NCI-H460 (cell line): ENCODE data around the gene TARBP2. TPM values are rescaled to one million over a fixed set of nuclear protein-coding genes. Genes with fewer than 3 reads are reported as not detected.
"Not testable (repeated sequence)": the region's sequence is repeated elsewhere in the genome, so short reads cannot be mapped to it uniquely, and the experiment has no call there.

Experiments used
- DNase-seq: peaks from one replicate; pipeline ENCODE4 v3.0.0-alpha.2; 2016; ENCODE audit warnings: low read depth; ENCODE audit errors: extremely low read depth
- total RNA-seq: library from RNA; depleted of rRNA; stranded (reverse); fragments of >200 nt; shearing (Covaris generic); gene quantifications from 2 replicates; pipeline ENCODE4 v1.2.3, GENCODE V29; 2014

TARBP2 gene
- total RNA-seq, 1 experiment from 2014 or later, result 33.9 TPM

DNA sequence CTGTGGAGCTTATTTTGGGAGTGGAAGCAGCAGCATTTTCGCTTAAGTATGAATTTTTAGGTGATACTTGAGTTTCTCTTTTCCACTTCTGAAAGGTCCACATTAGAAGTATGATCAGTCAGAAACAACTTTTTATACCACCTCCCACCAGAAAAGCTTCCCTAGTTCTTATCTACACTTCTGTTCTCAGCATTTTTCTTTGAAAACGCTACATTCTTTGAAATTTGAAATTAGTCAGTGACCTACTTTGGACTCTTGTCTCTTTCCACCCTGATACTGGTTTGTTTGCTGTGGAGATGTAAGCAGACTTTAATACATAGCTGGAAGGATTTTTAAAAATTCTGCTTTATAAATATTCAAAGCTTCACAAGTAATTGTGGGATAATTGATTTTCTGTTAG lies 27.0 kb upstream of the TARBP2 start:
- no peak for DNase-seq

DNA sequence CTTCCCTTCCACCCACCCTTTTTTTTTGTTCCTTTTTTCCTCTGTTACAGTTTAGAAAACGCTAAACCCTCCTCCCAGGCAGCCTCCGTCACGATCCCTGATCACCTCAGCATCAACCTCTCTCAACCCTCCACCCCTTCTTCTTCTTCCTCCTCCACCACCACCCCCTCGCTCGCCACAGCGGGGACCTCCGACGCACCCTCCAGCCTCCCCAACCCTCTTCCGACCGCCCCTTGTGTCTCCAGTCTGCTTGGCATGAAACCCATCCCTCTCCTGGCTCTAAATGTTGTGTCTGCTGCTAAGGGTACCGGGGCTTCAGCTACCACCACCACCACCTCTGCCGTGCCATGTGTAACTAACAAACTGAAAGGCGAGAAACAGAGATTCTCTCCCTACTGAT lies 26.3 kb upstream of the TARBP2 start:
- no peak for DNase-seq

DNA sequence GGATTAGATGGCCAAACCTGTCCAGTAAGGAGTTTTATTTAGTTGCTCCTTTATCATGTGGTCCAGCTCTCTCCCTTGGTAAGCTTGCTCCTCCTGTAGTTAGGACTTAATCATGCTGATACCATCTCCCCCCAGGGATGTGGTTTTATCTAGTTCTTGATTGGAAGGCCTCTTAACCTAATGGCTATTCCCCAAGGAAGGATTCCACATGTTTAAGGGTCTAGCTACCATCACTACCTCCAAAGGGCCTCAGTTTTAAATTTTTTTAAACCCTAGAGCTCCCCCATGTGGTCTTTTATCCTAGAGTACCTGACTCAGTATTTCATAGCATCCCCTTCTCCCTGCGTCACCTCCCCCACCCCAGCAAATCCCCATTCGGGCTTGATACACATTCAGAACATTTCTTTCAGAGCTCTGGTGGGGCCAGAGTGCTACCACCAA lies 24.3 kb upstream of the TARBP2 start:
- DNase-seq, result peak; percentile 44

DNA sequence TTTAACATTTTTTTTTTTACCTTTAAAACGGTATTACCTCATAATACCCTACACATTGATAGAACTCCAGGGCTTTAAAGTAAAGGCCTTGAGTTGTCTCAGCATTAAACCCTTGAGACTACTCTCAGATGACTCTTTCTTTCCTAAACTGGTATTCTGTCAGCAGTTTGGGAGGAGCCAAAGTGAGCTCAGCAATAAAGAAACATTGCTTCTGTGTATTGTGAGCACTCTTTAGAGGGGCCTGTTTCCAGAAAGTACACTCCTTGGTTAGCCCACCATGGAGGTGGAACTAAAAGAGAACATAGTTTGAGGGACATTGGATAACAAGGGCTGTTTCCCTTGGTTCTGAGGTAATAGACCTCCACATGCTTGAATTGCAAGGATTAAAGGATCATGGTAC lies 22.2 kb upstream of the TARBP2 start:
- DNase-seq, result no peak

DNA sequence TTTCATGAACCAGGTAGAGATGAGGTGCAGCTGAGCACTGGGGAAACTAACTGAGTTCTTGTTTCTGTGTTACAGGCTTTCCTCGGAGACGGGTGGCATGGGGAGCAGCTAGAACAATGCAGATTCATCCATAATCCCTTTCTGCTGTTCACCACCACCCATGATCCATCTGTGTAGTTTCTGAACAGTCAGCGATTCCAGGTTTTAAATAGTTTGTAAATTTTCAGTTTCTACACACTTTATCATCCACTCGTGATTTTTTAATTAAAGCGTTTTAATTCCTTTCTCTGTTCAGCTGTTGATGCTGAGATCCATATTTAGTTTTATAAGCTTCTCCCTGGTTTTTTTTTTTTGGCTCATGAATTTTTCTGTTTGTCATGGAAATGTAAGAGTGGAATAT lies 21.8 kb upstream of the TARBP2 start:
- DNase-seq, result no peak

DNA sequence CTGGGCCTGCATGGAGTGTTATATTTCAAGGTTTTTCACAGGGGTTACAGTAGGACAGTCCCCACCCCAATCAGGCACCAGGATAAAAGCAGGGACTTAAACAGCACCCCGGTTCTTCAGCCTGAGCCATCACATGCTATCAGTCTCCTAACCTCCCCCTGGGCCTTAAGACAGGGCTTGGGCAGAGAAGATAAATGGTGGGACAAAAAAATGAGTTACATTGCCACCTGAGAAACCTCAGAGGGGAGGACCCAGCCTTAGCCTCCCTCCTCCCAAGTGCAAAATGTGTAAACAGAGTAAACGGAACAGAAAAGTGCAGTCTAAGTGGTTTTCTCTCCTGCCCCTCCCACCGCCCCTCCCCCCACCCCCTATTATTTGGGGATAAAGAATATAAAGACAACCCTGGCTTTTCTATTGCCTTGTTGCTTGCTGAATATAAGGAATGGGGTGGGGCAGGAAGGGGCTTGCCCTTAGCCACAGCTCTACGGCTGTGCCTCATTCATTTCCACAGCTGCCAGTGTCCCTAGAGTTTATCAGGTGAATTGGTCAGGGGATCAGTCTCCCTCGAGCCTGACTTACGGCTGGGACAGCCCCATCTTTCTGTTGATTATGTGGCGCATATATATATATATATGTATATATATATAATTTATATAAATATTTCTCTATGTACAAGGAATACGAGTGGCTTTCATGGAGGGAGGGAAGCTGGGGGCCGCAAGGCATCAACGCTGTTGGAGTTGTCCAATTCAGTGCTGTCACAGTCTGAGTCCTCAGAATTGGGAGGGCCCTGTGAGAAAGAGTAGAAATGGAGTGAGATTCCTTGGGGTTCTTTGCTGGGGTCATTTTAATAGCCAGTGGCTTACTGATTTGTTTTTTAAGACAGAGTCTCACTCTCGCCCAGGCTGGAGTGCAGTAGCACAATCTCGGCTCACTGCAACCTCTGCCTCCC lies 20.3 kb upstream of the TARBP2 start:
- no peak for DNase-seq

DNA sequence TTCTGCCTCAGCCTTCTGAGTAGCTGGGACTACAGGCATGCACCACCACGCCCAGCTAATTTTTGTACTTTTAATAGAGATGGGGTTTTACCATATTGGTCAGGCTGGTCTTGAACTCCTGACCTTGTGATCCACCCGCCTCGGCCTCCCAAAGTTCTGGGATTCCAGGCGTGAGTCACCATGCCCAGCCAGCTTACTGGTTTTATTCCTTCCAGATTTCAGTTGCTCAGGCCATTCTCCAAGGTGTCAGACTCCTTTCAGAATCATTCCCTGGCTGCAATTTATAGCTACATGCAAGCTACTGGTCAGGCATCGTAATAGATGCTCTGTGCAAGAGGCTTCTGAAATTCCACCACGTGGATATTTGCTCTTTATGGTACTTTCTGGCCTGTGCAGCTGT lies 19.6 kb upstream of the TARBP2 start:
- not testable (repeated sequence) for DNase-seq

DNA sequence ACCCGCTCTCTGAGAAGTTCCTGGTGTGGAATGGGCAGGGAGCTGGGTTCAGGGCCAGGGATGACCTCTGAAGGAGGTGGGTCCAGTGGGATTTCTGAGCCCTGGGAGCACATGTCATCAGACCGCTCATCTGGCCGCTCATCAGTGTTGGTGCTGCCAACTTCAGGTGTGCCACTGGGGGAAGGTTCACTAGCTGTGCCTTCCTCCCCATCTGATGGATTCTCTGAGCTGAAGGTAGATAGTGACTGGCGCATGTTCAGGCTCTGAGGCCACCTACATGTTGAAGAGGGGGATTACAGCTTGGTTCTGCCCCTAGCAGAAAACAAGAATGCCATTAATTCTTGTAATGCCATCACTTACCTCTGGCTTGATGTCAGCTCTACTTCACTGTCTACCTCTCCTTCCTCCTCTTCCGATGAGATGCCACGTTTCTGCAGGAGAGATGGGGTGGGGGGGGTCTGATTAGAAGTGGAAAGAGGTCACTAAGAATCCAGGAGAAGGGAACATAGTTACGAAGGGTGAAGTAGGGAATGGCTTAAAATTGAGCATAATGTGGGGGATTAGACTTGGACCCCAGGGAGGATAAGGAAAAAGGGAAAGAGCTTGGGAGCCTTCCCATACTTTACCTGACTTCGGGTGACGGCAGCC lies 19.0 kb upstream of the TARBP2 start:
- no peak for DNase-seq

DNA sequence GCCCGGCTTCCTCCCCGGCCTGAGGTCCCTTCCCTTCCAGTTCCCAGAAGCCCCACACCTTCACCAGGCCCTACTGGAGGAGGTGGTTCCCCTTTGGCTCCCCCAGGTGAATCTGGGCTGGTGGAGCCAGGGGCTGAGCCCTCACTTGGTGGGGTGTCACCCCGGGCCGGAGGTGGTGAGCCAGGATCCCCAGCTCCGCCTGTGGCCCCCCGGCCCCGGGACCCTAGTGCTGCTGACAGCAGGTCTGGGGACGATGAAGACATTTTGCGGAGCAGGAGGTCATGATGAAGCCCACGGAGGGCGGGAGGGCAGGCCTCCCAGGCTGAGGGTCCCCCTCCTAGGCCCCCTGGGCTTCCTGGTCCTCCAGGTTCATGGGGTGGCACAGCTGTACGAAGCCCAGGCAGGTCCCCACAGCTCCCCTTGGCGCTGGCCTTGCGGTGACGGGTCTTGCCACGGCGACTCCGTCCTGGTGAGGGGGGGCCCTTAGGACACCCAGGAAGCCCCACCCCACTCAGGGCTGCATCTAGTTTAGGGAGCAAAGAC lies 18.4 kb upstream of the TARBP2 start:
- no peak for DNase-seq

DNA sequence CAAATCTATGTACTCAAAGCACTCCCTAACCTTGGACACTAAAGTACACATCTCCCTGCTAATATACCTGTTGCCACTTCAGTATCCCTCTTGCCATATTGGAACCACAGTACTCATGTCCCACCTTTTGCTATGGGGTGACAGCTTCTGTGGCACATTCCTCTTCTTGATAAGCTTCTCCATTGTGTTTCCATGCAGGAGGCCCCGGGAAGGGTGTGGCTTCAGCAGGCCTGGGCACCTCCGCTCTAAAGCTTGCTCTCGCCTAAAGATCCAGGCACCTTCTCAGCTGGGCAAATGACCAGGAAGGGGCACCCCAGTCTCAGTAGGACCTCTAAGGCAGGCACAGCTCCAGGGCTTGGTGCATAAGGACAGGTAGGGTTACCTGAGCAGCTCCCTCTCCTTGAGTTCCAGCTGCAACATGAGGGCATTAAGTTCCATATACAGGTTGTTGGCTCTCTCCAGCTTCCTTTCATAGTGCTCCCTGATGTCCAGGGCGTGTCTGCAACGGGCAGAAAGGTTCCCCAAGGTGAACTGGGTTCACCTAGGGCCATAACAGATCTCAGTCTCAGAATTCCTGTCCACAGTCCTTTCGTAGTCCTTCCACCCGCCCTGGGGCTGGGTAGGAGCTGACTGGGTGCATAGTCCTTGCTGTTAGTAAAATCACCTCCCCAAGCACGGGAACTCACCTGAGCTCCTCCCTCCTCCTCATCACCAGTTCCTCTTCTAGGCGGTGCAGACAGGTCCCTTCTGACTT lies 17.7 kb upstream of the TARBP2 start:
- no peak for DNase-seq

DNA sequence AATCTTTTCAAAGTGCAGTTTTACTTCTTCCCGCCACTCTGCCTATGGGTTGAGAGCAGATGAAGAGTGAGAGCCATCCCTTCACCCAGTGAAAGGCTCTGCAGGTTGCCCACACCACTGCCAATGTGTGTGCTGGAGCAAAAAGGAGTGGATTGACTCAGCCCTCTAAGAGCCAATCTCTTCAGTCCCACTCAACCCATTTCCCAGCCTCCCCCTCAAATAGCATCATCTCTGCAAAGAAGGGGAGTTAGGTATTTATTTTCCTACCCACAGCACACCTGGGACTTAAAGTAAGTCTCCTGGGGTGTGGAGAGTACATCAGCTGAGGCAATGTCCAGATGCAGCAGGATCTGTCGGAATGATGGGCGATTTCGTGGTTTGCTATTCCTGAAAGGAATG lies 17.1 kb upstream of the TARBP2 start:
- no peak for DNase-seq

DNA sequence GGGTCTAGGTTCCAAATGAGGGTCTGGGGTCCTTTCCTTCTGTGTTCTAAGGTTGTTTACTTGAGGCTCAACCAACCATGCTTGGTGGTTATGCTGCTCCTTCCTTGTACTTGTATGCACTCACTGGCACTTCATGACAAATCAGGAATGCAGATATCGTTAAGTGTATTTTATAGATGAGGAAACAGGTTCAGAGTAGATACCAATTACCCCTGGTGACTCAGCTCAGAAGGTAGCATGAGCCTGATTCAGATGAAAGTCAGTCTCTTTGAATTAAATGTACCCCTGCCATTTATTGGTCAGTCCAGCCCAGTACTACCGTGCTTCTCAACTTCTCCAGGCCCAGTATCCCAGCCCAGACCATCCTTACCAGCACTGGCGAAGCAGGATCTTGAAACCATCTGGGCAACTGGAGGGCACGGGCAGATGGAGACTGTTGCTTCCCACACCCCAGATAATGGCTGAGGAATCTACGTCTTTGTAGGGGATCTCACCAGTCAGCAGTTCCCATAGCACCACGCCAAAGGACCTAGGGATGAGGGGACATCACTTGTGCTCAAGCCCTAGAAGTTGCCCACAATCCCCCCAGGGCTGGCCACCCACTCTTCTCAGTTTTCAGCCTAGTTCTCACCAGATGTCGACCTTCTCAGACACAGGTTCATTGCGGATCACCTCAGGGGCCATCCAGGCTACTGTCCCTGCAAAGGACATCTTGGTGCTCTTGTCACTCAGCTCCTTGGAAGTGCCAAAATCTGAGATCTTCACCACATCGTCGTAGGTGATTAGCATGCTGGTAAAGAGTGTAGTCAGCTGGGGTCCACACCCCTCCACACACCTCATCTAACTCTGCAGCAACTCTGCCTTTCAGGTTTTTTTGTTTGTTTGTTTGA lies 16.2 kb upstream of the TARBP2 start:
- DNase-seq, result no peak

DNA sequence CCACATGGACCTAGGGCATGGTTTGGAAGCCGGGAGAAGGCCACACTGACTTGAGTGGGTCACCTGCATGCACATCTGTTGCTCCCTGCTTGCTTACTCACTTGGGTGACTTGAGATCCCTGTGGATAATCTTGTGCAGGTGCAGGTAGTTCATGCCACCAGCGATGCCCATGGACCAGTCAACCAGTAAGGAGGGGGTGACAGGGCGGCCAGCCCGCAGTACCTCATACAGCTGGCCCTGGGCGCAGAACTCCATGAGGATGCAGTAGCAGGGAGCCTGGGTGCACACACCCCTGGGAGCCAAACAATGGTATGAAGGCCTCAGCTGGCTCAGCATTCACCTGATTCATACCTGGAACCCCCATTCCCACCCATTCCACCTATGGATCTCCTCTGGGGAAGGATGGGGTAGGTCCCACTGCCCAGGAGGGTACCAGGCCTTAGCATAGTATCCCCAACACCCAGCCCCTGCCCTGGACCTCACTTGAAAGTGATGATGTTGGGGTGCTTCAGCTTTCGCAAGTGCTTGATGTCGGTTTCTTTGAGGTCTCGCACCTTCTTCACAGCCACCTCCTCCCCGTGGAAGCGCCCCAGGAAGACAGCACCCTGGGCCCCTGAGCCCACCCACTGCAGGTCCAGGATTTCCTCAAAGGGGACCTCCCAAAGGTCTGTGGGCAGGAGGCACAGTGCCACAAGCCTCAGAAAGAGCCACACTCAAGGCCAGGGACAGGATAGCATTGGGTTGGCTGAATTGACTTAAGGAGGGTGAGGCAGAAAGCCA lies 14.9 kb upstream of the TARBP2 start:
- no peak for DNase-seq

DNA sequence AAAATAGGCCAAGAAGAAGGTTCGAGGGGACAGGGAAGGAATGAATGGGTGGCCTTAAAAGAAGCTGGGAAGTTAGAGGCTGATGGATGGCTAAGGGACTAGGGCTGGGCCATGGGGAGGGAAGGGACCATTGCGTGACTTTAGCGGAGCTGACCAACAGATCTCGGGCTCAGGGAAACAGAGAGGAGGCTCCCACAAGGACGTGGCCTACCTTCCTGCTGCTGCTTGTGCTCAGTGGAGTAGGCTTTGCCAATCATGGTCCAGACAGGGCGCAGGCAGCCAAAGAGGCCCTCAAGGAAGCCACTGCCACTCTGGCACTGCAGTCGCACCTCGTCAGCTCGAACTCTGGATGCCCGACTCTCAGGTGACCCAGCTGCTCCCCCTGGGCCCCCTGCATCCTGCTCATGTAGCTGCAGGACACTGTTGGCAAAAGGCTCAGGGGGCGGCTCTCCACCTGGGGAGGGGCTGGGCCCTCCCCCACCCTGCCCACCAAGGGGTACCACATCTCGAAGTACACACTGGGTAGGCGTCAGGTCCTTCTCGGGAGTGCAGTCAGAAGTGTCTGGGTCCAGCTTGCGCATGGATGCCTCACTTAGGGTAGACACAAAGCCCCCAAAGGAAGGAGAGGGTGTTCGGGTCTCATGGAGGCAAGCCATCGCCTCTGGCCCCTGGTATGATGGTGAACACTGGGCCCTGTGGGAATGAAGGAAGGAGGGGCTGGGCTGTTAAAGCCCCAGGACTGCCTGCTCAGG lies 14.2 kb upstream of the TARBP2 start:
- no peak for DNase-seq

DNA sequence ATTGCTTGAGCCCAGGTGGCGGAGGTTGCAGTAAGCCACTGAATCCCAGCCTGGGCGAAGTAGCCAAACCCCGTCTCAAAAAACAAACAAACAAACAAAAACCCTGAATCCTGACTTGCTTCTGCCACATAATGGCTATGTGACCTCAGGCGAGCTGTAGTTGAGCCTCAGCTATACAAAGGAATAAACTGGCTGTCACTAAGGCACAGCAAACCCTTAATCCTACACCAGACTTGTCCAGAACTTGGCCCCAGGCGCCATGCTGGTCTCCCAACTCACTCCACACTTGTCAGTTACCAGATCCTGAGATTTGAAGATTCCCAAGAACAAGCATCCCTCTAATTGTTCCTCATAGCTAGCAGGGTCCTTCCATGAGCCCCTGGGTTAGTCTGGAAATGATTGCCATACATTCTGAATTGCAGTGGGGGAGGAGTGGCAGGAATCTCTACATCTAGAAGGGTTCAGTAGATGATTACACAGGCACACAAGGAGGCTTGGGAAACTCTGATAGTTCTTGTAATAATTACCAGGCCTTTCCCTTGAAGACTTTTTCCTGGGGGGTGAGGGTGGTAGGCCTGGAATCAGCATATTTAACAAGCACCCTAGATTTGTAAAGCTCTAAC lies 11.7 kb upstream of the TARBP2 start:
- DNase-seq, result no peak

DNA sequence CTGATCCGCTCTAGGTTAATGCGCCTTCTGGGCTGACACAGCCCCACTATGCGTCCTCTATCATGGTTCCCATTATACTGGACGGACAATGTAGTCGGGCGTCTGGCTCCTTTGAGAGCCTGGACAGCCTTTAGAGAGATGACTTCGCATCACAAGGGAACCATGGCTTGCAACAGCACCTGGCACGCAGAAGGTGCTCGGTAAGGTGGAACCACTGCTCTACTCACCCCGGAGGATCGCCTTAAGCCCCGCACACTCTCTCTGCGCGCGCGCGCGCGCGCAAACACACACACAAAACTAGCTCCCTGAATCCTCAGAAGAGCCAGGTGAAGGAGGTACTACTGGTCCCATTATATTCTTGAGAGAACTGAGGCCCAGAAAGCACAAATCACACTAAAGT lies 8.9 kb upstream of the TARBP2 start:
- no peak for DNase-seq

DNA sequence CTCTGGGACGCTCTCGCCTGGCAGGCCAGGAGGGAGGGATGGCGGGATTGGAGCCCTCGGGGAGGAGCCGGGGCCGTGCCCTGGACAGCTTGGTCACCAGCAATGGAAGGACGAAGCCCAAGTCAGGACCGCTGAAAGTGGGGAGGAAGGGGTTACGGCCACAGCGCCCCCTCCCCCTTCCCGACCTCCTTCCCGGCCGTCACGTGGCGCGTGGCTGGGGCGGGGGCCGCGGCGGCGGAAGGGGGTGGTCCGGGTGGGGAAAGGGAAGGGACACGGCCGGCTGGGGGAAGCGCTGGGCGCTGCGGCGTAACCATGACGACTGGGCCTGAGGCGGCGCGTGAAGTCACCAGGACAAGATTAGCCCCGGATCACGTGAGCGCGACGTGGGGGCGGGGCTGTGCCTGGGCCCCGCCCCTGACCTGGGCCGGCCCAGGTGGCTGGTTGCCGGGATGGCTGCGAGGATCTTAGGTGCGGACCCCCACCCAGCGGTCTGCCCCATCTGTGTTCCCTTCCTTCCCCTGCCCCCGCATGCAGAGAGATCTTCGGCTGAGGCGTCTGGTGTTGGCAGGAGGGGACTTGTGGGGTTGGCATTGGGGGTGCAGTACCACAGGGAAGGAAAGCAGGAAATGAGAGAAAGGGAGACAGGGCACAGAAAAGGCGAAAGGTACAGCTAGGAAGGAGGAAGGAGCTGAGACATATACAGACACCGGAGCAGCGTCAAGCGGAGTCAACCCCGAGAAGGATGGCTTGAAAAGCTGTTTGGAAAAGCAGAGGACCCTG lies 8.1 kb upstream of the TARBP2 start:
- peak; percentile 76 for DNase-seq
